HG02763 (cell line): Measurements from ENCODE around the gene BCL11A.

Experiments
- ATAC-seq: cut with Tn5 transposase; IDR thresholded peaks from one replicate; pipeline ENCODE4 v1.9.1; 2021; ENCODE audit warnings: mild to moderate bottlenecking, moderate library complexity; ENCODE audit not compliant: unreplicated experiment

BCL11A gene

GRCh38 chr2:60512062-60512622 is 41.3 kb downstream of the BCL11A start:
- ATAC-seq, result no peak

GRCh38 chr2:60510713-60511112 is 42.7 kb downstream of the BCL11A start:
- ATAC-seq, result no peak

GRCh38 chr2:60509066-60509465 is 44.4 kb downstream of the BCL11A start:
- no peak for ATAC-seq

- ATAC-seq, result no peak
Measured at GRCh38 chr2:60508339-60508917, 45.0 kb downstream of the BCL11A start.

GRCh38 chr2:60507211-60507965 is 46.1 kb downstream of the BCL11A start:
- ATAC-seq, result no peak

GRCh38 chr2:60505880-60506260 is 47.6 kb downstream of the BCL11A start:
- no peak for ATAC-seq

GRCh38 chr2:60505240-60505879 is 48.1 kb downstream of the BCL11A start:
- no peak for ATAC-seq

GRCh38 chr2:60504049-60504448 is 49.4 kb downstream of the BCL11A start:
- ATAC-seq, result no peak

- ATAC-seq, result no peak
Measured at GRCh38 chr2:60502144-60502543, 51.3 kb downstream of the BCL11A start.

GRCh38 chr2:60500861-60501260 is 52.6 kb downstream of the BCL11A start:
- ATAC-seq, result no peak

- no peak for ATAC-seq
Measured at GRCh38 chr2:60499651-60500265, 53.7 kb downstream of the BCL11A start.

GRCh38 chr2:60498816-60499429 is 54.5 kb downstream of the BCL11A start:
- peak; percentile 52 for ATAC-seq

GRCh38 chr2:60498127-60498815 is 55.2 kb downstream of the BCL11A start:
- ATAC-seq, result peak; percentile 26

GRCh38 chr2:60497500-60497899 is 56.0 kb downstream of the BCL11A start:
- ATAC-seq, result no peak

- no peak for ATAC-seq
Measured at GRCh38 chr2:60496956-60497355, 56.5 kb downstream of the BCL11A start.

- ATAC-seq, result no peak
Measured at GRCh38 chr2:60496475-60496874, 57.0 kb downstream of the BCL11A start.

- no peak for ATAC-seq
Measured at GRCh38 chr2:60495041-60495625, 58.3 kb downstream of the BCL11A start.

- ATAC-seq, result no peak
Measured at GRCh38 chr2:60493804-60494387, 59.6 kb downstream of the BCL11A start.

GRCh38 chr2:60492548-60492947 is 60.9 kb downstream of the BCL11A start:
- ATAC-seq, result no peak

GRCh38 chr2:60490848-60491247 is 62.6 kb downstream of the BCL11A start:
- no peak for ATAC-seq
